Measurements from ENCODE around the gene BICD2.

Gene BICD2

GRCh38 chr9:92711844-92712243, 52.8 kb downstream of the BICD2 start:
- DNase-seq: no peak

- DNase-seq: no peak
Observed at GRCh38 chr9:92711146-92711545, 53.5 kb downstream of the BICD2 start.

- no peak for DNase-seq
Observed at GRCh38 chr9:92710368-92710767, 54.3 kb downstream of the BICD2 start.

GRCh38 chr9:92709954-92710353, 54.7 kb downstream of the BICD2 start:
- no peak for DNase-seq

GRCh38 chr9:92709240-92709639, 55.4 kb downstream of the BICD2 start:
- DNase-seq: no peak

- DNase-seq: no peak
Observed at GRCh38 chr9:92707530-92707929, 57.1 kb downstream of the BICD2 start.

GRCh38 chr9:92706218-92706940, 58.3 kb downstream of the BICD2 start:
- DNase-seq: no peak

GRCh38 chr9:92704528-92704927, 60.1 kb downstream of the BICD2 start:
- DNase-seq: no peak

GRCh38 chr9:92696619-92697018, 68.0 kb downstream of the BICD2 start:
- no peak for DNase-seq

GRCh38 chr9:92686954-92687353, 77.7 kb downstream of the BICD2 start:
- DNase-seq: no peak

- no peak for DNase-seq
Observed at GRCh38 chr9:92685022-92685421, 79.6 kb downstream of the BICD2 start.

- no peak for DNase-seq
Observed at GRCh38 chr9:92682269-92682668, 82.4 kb downstream of the BICD2 start.

- DNase-seq: no peak
Observed at GRCh38 chr9:92680166-92681119, 84.2 kb downstream of the BICD2 start.

- no peak for DNase-seq
Observed at GRCh38 chr9:92679413-92680165, 85.0 kb downstream of the BICD2 start.

GRCh38 chr9:92671323-92671722, 93.3 kb downstream of the BICD2 start:
- no peak for DNase-seq

- peak; percentile 91 for DNase-seq
Observed at GRCh38 chr9:92669890-92670708, 94.5 kb downstream of the BICD2 start, which contains the start of gene IPPK. IPPK (minus strand) TSS chr9:92670131; CDS start chr9:92669988, 143 bp downstream.

- no peak for DNase-seq
Observed at GRCh38 chr9:92669527-92669889, 95.1 kb downstream of the BICD2 start.

- no peak for DNase-seq
Observed at GRCh38 chr9:92668746-92669526, 95.7 kb downstream of the BICD2 start.

- DNase-seq: no peak
Observed at GRCh38 chr9:92666912-92667532, 97.6 kb downstream of the BICD2 start.

GRCh38 chr9:92666236-92666635, 98.4 kb downstream of the BICD2 start:
- no peak for DNase-seq

GRCh38 chr9:92665836-92666235, 98.8 kb downstream of the BICD2 start:
- DNase-seq: no peak

All from NCI-H1436 treated with DMSO at 0.1 percent for 48 hours (cell line).